ENCODE measurements around the gene PRSS8. TPM values are rescaled to one million over a fixed set of nuclear protein-coding genes. Genes with fewer than 3 reads are reported as not detected.

PRSS8 gene
- total and polyA plus RNA-seq, 2 donors (not counting 3 experiments of a cell fraction or from before 2014, with no cell fraction given), result 0.12 TPM; not detected in 1

GRCh38 chr16:31182391-31182790 lies 46.9 kb upstream of the PRSS8 start:
- Histone ChIP-seq H3K4me3 (replicated peaks in 1 of 3; ENCODE audit: insufficient read depth in 1 of 3, low read depth in 1 of 3, low read length in 3 of 3) (peak overlapping the region; percentile 77 to 100 (median 95)), H4K20me1 (replicated peaks; ENCODE audit: control insufficient read depth, extremely low read depth, insufficient read depth, low read length) (peaks cover 24% of the 10 kb centered on the region), H3K36me3 (ENCODE audit: control insufficient read depth in 2 of 2, extremely low read depth in 1 of 2, insufficient read depth in 2 of 2, low read length in 2 of 2) (peaks cover 36 to 39% of the 10 kb centered on the region in 2 experiments), H3K9ac (replicated peaks; ENCODE audit: extremely low read depth, insufficient read depth, low read length) (peak overlapping the region; percentile 36), H3K9me1 (replicated peaks; ENCODE audit: control insufficient read depth, extremely low read depth, insufficient read depth, low read length) (no peaks in the 10 kb centered on the region), H3K27ac (ENCODE audit: insufficient read depth, low read depth, low read length) (no peak overlapping the region), H2AFZ (ENCODE audit: low read depth, low read length) (no peak overlapping the region), H3K4me2 (ENCODE audit: insufficient read depth, low read length) (peak overlapping the region; percentile 99), H3K9me3 (replicated peaks; ENCODE audit: control insufficient read depth, insufficient read depth, low read length) (no peaks in the 10 kb centered on the region), H3K79me2 (ENCODE audit: control insufficient read depth, insufficient read depth, low read length) (peaks cover 72% of the 10 kb centered on the region), H3K4me1 (ENCODE audit: control insufficient read depth, extremely low read depth, insufficient read depth, low read length) (peaks cover 22% of the 10 kb centered on the region), H3K27me3 (ENCODE audit: control insufficient read depth in 2 of 2, insufficient read depth in 2 of 2, low read length in 2 of 2) (no peaks in the 10 kb centered on the region)
- ChIA-PET POLR2A (interaction anchor here (0.7 to 1.4 kb wide), 2 partner anchors 10 to 240 kb away, joined by 3 to 5 read pairs; no protein-coding TSS in a partner anchor), CTCF (interaction anchor here (1.0 to 1.3 kb wide), 3 partner anchors 40 to 260 kb away, joined by 3 to 4 read pairs (median 4); partner anchors contain the start of gene ZNF843)
- DNase-seq (ENCODE audit: low read depth, low spot score) (no peak), FAIRE-seq (peak; percentile 37)
- intact Hi-C loops (cut with micrococcal nuclease) (loop anchor here (5.0 kb wide), 1 partner anchor 275 kb away; the partner anchor contains the start of gene ARMC5), dilution Hi-C loops (cut with MboI; ENCODE audit: extremely low pct_ligation_motif_present, low sequenced_read_pairs) (no loop called here)
- TF ChIP-seq MYC (IDR thresholded peaks at IDR 0.05; ENCODE audit: low read depth, low read length), result no peak
- no peak for TF ChIP-seq JUN (IDR thresholded peaks at IDR 0.05; ENCODE audit: borderline replicate concordance, insufficient read depth, insufficient read length, low read depth)
- TF ChIP-seq MAX (IDR thresholded peaks at IDR 0.05; ENCODE audit: insufficient read depth, insufficient read length), result no peak
- TF ChIP-seq GATA2 (IDR thresholded peaks at IDR 0.05; ENCODE audit: insufficient read depth, insufficient read length, low read depth, low read length), result no peak
- TF ChIP-seq FOS (IDR thresholded peaks at IDR 0.05; ENCODE audit: borderline replicate concordance, insufficient read depth, low read length), result no peak
- TF ChIP-seq POLR2A (IDR thresholded peaks at IDR 0.05; ENCODE audit: low read depth, low read length), result no peak
- TF ChIP-seq, protein P1, sequence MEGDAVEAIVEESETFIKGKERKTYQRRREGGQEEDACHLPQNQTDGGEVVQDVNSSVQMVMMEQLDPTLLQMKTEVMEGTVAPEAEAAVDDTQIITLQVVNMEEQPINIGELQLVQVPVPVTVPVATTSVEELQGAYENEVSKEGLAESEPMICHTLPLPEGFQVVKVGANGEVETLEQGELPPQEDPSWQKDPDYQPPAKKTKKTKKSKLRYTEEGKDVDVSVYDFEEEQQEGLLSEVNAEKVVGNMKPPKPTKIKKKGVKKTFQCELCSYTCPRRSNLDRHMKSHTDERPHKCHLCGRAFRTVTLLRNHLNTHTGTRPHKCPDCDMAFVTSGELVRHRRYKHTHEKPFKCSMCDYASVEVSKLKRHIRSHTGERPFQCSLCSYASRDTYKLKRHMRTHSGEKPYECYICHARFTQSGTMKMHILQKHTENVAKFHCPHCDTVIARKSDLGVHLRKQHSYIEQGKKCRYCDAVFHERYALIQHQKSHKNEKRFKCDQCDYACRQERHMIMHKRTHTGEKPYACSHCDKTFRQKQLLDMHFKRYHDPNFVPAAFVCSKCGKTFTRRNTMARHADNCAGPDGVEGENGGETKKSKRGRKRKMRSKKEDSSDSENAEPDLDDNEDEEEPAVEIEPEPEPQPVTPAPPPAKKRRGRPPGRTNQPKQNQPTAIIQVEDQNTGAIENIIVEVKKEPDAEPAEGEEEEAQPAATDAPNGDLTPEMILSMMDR (IDR thresholded peaks at IDR 0.05; ENCODE audit: extremely low read depth in 1 of 2, insufficient read depth in 1 of 2, low read depth in 1 of 2, low read length in 2 of 2), result no peak
- no peak for TF ChIP-seq POLR2AphosphoS5 (IDR thresholded peaks at IDR 0.05; ENCODE audit: insufficient read depth, low read depth, low read length)
- no peak for TF ChIP-seq EZH2 (IDR thresholded peaks at IDR 0.05; ENCODE audit: borderline replicate concordance, low read depth, low read length, severe bottlenecking)
- BruUV-seq (replicated peaks), result no TSS peak

All from endothelial cell of umbilical vein (primary cell).